IMR-90 (cell line): Measurements from ENCODE around the gene PPP1R10. TPM values are rescaled to one million over a fixed set of nuclear protein-coding genes. Genes with fewer than 3 reads are reported as not detected.

Source experiments
- microRNA-seq, 2 experiments: library from miRNA; stranded (forward) in 1 of 2; unstranded in 1 of 2; fragments of 10-50 nt in 1 of 2; fragments of <30 nt in 1 of 2; gene quantifications in 1 of 2; microRNA quantifications in 1 of 2; one replicate each; pipeline versions ENCODE3 to v1.1.0; 2013 to 2020; ENCODE audit not compliant: insufficient read depth in 1 of 2, insufficient read length in 1 of 2, unreplicated experiment in 1 of 2
- polyA plus RNA-seq, 3 experiments: library from polyadenylated mRNA; depleted of rRNA; stranded (reverse); fragments of >200 nt; gene quantifications; 2 replicates each; pipeline ENCODE4 v1.2.3, GENCODE V29; 2012; ENCODE audit warnings: low replicate concordance in 1 of 3
- small RNA-seq, 5 experiments: library from RNA; depleted of rRNA; stranded (forward); fragments of <200 nt; gene quantifications; one replicate each; pipeline ENCODE3, GENCODE V24; 2012
- total RNA-seq: library from RNA; depleted of rRNA; stranded (reverse); fragments of >200 nt; gene quantifications from 2 replicates; pipeline ENCODE4 v1.2.3, GENCODE V29; 2012; rRNA removed

PPP1R10 gene
- total and polyA plus RNA-seq, 2 of the 4 experiments (the other 2 are of a cell fraction) = 18.8 to 21.2 TPM

Small RNA genes lying within 50 kb of the gene (microRNA-seq; reads per million reads assigned to microRNA genes)
- gene MIR877 = 104 to 900 reads per million in 2 experiments

Small RNA genes lying within 50 kb of the gene (small RNA-seq; reads per million reads assigned to genes)
- gene MIR877 = 0.04 to 10.2 (median 1.1) reads per million in 5 experiments

Other genes starting within 250 kb of the PPP1R10 start
- 84.8 and 85.8 TPM in 2 replicates for gene HLA-E, start 127.7 kb downstream of the PPP1R10 start, total RNA-seq
- gene HLA-E, start 127.7 kb downstream of the PPP1R10 start, polyA plus RNA-seq (2012; rRNA removed) = 83.6 and 91.4 TPM in 2 replicates
- 33.9 and 40.5 TPM in 2 replicates for gene GNL1, start 60.8 kb downstream of the PPP1R10 start, total RNA-seq
- 43.7 and 44.0 TPM in 2 replicates for gene GNL1, start 60.8 kb downstream of the PPP1R10 start, polyA plus RNA-seq (2012; rRNA removed)
- 7.2 TPM in 2 replicates for gene PRR3, start 59.9 kb downstream of the PPP1R10 start, total RNA-seq
- 16.7 and 17.3 TPM in 2 replicates for gene PRR3, start 59.9 kb downstream of the PPP1R10 start, polyA plus RNA-seq (2012; rRNA removed)
- gene ABCF1, start 45.8 kb downstream of the PPP1R10 start, total RNA-seq = 47.5 and 48.6 TPM in 2 replicates
- 35.8 and 39.1 TPM in 2 replicates for gene ABCF1, start 45.8 kb downstream of the PPP1R10 start, polyA plus RNA-seq (2012; rRNA removed)
- gene MRPS18B, start 597 bp upstream of the PPP1R10 start, total RNA-seq = 71.7 and 82.3 TPM in 2 replicates
- 51.2 and 59.8 TPM in 2 replicates for gene MRPS18B, start 597 bp upstream of the PPP1R10 start, polyA plus RNA-seq (2012; rRNA removed)
- 3.3 and 5.6 TPM in 2 replicates for gene ATAT1, start 9.6 kb upstream of the PPP1R10 start, total RNA-seq
- 13.2 and 15.5 TPM in 2 replicates for gene ATAT1, start 9.6 kb upstream of the PPP1R10 start, polyA plus RNA-seq (2012; rRNA removed)
- 1.1 and 1.4 TPM in 2 replicates for gene C6orf136, start 29.9 kb upstream of the PPP1R10 start, total RNA-seq
- gene C6orf136, start 29.9 kb upstream of the PPP1R10 start, polyA plus RNA-seq (2012; rRNA removed) = 11.7 and 12.8 TPM in 2 replicates
- gene DHX16, start 55.8 kb upstream of the PPP1R10 start, total RNA-seq = 43.9 and 48.4 TPM in 2 replicates
- 47.9 and 48.3 TPM in 2 replicates for gene DHX16, start 55.8 kb upstream of the PPP1R10 start, polyA plus RNA-seq (2012; rRNA removed)
- gene PPP1R18, start 69.4 kb upstream of the PPP1R10 start, total RNA-seq = 31.9 and 32.8 TPM in 2 replicates
- gene PPP1R18, start 69.4 kb upstream of the PPP1R10 start, polyA plus RNA-seq (2012; rRNA removed) = 129 and 134 TPM in 2 replicates
- 1.7 and 2.2 TPM in 2 replicates for gene NRM, start 73.7 kb upstream of the PPP1R10 start, total RNA-seq
- 27.0 and 29.1 TPM in 2 replicates for gene NRM, start 73.7 kb upstream of the PPP1R10 start, polyA plus RNA-seq (2012; rRNA removed)
- 3.6 and 4.5 TPM in 2 replicates for gene MDC1, start 100.0 kb upstream of the PPP1R10 start, total RNA-seq
- gene MDC1, start 100.0 kb upstream of the PPP1R10 start, polyA plus RNA-seq (2012; rRNA removed) = 12.1 and 12.4 TPM in 2 replicates
- gene TUBB, start 103.1 kb upstream of the PPP1R10 start, total RNA-seq = 1,207 and 1,401 TPM in 2 replicates
- gene TUBB, start 103.1 kb upstream of the PPP1R10 start, polyA plus RNA-seq (2012; rRNA removed) = 2,004 and 2,008 TPM in 2 replicates
- gene FLOT1, start 125.4 kb upstream of the PPP1R10 start, total RNA-seq = 96.2 and 104 TPM in 2 replicates
- 161 and 162 TPM in 2 replicates for gene FLOT1, start 125.4 kb upstream of the PPP1R10 start, polyA plus RNA-seq (2012; rRNA removed)
- gene IER3, start 127.3 kb upstream of the PPP1R10 start, total RNA-seq = 38.4 and 65.8 TPM in 2 replicates
- 159 and 163 TPM in 2 replicates for gene IER3, start 127.3 kb upstream of the PPP1R10 start, polyA plus RNA-seq (2012; rRNA removed)